WTC11 (cell line): ENCODE results near the gene GPHA2. TPM values are rescaled to one million over a fixed set of nuclear protein-coding genes. Genes with fewer than 3 reads are reported as not detected.

Source experiments
- ATAC-seq: fragments of 200-7000 bp; cut with Tn5 transposase; 2 replicates; pipeline ENCODE4 v1.10.0; 2021; ENCODE audit warnings: mild to moderate bottlenecking, moderate library complexity
- CTCF ChIA-PET: fragments of 300-600 bp; sonication (Branson Sonifier 250); formaldehyde crosslinking; loops from one replicate; lab custom pipeline; 2021; ENCODE audit warnings: antibody characterized with exemption; lab: Charles Lee
- POLR2A ChIA-PET: fragments of 350-600 bp; sonication (Branson Sonifier 250); formaldehyde crosslinking; loops from one replicate; lab custom pipeline; 2021; ENCODE audit warnings: antibody characterized with exemption; lab: Charles Lee
- DNase-seq: peaks from one replicate; pipeline ENCODE4 v3.0.0; 2021; ENCODE audit warnings: low spot score
- H3K27ac Mint-ChIP-seq: 2 replicates; pipeline ENCODE4 v1.8.0; 2021; ENCODE audit warnings: mixed read lengths
- H3K27me3 Mint-ChIP-seq: 2 replicates; pipeline ENCODE4 v1.8.0; 2021; ENCODE audit warnings: low read depth, mild to moderate bottlenecking, moderate library complexity, mixed read lengths
- H3K36me3 Mint-ChIP-seq: 2 replicates; pipeline ENCODE4 v1.8.0; 2021; ENCODE audit warnings: mixed read lengths
- H3K4me1 Mint-ChIP-seq: 2 replicates; pipeline ENCODE4 v1.8.0; 2022; ENCODE audit warnings: mixed read lengths
- H3K4me3 Mint-ChIP-seq: 2 replicates; pipeline ENCODE4 v1.8.0; 2021; ENCODE audit warnings: mild to moderate bottlenecking, moderate library complexity, mixed read lengths
- H3K9me3 Mint-ChIP-seq: 2 replicates; pipeline ENCODE4 v1.8.0; 2021; ENCODE audit warnings: mixed read lengths
- ATF1 ChIP-seq: sonication (generic); formaldehyde crosslinking; IDR thresholded peaks from 2 replicates; pipeline ENCODE4 v1.8.1; 2023; ENCODE audit warnings: mild to moderate bottlenecking, moderate library complexity, missing genetic modification reagents
- CTCF ChIP-seq: fragments of 200-600 bp; IDR thresholded peaks from 2 replicates; pipeline ENCODE4 v1.8.0; 2022; ENCODE audit warnings: antibody characterized with exemption
- E2F1 ChIP-seq: sonication (generic); formaldehyde crosslinking; IDR thresholded peaks from 2 replicates; pipeline ENCODE4 v1.8.0; 2022; ENCODE audit warnings: mild to moderate bottlenecking, missing genetic modification reagents
- E2F4 ChIP-seq: sonication (generic); formaldehyde crosslinking; IDR thresholded peaks from 2 replicates; pipeline ENCODE4 v1.8.1; 2022; ENCODE audit warnings: low read depth, mild to moderate bottlenecking, moderate library complexity, missing genetic modification reagents, borderline replicate concordance
- ETV6 ChIP-seq: sonication (generic); formaldehyde crosslinking; IDR thresholded peaks from 2 replicates; pipeline ENCODE4 v1.8.1; 2022; ENCODE audit warnings: mild to moderate bottlenecking, missing genetic modification reagents
- FOXP1 ChIP-seq: sonication (generic); formaldehyde crosslinking; IDR thresholded peaks from 2 replicates; pipeline ENCODE4 v1.8.0; 2022; ENCODE audit warnings: missing genetic modification reagents, mild to moderate bottlenecking, moderate library complexity, borderline replicate concordance
- HMGA2 ChIP-seq: fragments of 250-450 bp; sonication (Bioruptor Pico); IDR thresholded peaks from 2 replicates; pipeline ENCODE4 v1.4.0; 2021; ENCODE audit warnings: mild to moderate bottlenecking, moderate library complexity
- JAZF1 ChIP-seq: fragments of 250-450 bp; sonication (Bioruptor Pico); IDR thresholded peaks from 2 replicates; pipeline ENCODE4 v1.9.0; 2021; ENCODE audit warnings: moderate library complexity, mild to moderate bottlenecking, inconsistent platforms
- NFYB ChIP-seq: sonication (generic); formaldehyde crosslinking; conservative IDR thresholded peaks from 2 replicates; pipeline ENCODE4 v1.8.0; 2022; ENCODE audit warnings: low read depth, missing genetic modification reagents
- PRDM15 ChIP-seq: sonication (generic); formaldehyde crosslinking; IDR thresholded peaks from 2 replicates; pipeline ENCODE4 v1.8.0; 2022; ENCODE audit warnings: missing genetic modification reagents
- PRRX2 ChIP-seq: fragments of 250-450 bp; sonication (Bioruptor Pico); IDR thresholded peaks from 2 replicates; pipeline ENCODE4 v1.8.0; 2021; ENCODE audit warnings: mild to moderate bottlenecking
- RELA ChIP-seq: sonication (generic); formaldehyde crosslinking; IDR thresholded peaks from 2 replicates; pipeline ENCODE4 v1.8.1; 2022; ENCODE audit warnings: missing genetic modification reagents, mild to moderate bottlenecking, borderline replicate concordance
- SMAD4 ChIP-seq: sonication (generic); formaldehyde crosslinking; IDR thresholded peaks from 2 replicates; pipeline ENCODE4 v1.8.0; 2022; ENCODE audit warnings: mild to moderate bottlenecking, missing genetic modification reagents
- SOX15 ChIP-seq: fragments of 250-450 bp; sonication (Bioruptor Pico); IDR thresholded peaks from 2 replicates; pipeline ENCODE4 v1.9.0; 2021; ENCODE audit warnings: mild to moderate bottlenecking
- SP1 ChIP-seq: sonication (generic); formaldehyde crosslinking; conservative IDR thresholded peaks from 2 replicates; pipeline ENCODE4 v1.8.1; 2022; ENCODE audit warnings: missing genetic modification reagents
- STAT6 ChIP-seq: sonication (generic); formaldehyde crosslinking; conservative IDR thresholded peaks from 2 replicates; pipeline ENCODE4 v1.8.1; 2023; ENCODE audit warnings: mild to moderate bottlenecking, low read depth, missing genetic modification reagents, moderate library complexity
- USF2 ChIP-seq: sonication (generic); formaldehyde crosslinking; IDR thresholded peaks from 2 replicates; pipeline ENCODE4 v1.8.1; 2023; ENCODE audit warnings: mild to moderate bottlenecking, missing genetic modification reagents, moderate library complexity
- ZNF219 ChIP-seq: sonication (generic); formaldehyde crosslinking; IDR thresholded peaks from 2 replicates; pipeline ENCODE4 v1.8.0; 2023; ENCODE audit warnings: missing genetic modification reagents, mild to moderate bottlenecking, borderline replicate concordance
- ZNF232 ChIP-seq: sonication (generic); formaldehyde crosslinking; IDR thresholded peaks from 2 replicates; pipeline ENCODE4 v1.8.0; 2022; ENCODE audit warnings: mild to moderate bottlenecking, missing genetic modification reagents
- ZNF317 ChIP-seq: sonication (generic); formaldehyde crosslinking; IDR thresholded peaks from 2 replicates; pipeline ENCODE4 v1.8.1; 2023; ENCODE audit warnings: low read depth, mild to moderate bottlenecking, moderate library complexity, missing genetic modification reagents, borderline replicate concordance
- total RNA-seq: library from RNA; stranded (reverse); gene quantifications from 3 replicates; pipeline ENCODE4 v1.2.3, GENCODE V29; 2021
- TF ChIP-seq, protein P1 (sequence below): sonication (generic); formaldehyde crosslinking; IDR thresholded peaks from 2 replicates; pipeline ENCODE4 v1.8.1; 2023; ENCODE audit warnings: mild to moderate bottlenecking, missing genetic modification reagents
- TF ChIP-seq, protein P2 (sequence below): sonication (generic); formaldehyde crosslinking; IDR thresholded peaks from 2 replicates; pipeline ENCODE4 v1.8.1; 2022; ENCODE audit warnings: low read depth, missing genetic modification reagents, borderline replicate concordance

The GPHA2 gene
- total RNA-seq, 1 experiment from 2014 or later: 1.6 TPM

DNA sequence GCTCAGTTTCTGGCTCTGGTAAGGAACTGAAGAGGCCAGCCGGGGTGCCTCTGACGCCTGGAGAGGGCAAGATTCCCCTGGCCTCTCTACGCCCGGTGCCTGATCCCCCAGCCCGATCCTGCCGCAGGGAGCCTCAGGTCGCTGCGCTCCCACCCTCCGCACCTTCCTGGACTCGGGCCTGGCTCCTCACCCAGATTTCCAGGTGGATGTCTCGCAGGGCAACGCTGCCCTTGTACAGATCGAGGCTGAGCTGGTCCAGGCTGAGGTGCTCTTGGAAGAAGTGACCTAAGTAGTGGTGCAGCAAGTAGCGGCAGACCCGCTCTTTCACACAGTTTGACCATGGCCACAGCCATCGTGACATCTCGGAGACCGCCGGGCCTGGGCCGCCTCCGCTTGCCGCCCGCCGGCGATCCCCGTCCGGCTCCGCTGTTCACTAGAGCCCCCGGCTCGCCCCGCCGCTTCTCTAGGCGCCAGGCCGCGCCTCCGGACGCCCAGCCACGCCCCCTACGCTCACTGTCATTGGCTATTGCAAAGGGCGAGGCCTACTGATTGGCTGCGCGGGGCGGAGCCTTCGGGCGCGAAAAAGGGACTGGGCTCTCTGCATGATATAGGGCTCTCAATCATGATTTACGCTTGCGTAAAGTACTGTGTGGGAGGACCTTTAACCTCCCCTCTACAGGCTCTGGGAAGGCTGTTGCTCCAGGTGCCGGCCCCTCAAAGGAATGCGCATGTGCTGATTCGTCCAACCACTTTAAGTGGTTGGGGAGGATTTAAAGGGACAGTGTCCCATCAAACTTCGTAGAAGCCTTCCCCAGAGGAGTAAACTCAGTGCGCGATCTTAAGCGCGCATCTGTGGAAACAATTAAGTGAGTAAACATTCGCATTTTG lies 18.7 kb downstream of the GPHA2 start, which contains the start of gene ATG2A:
ATG2A (minus strand) TSS at position 435 of the 888 bp plus-strand sequence; CDS start at position 361, 74 bp downstream.
- no peaks in the 10 kb centered on the region for H3K27me3 Mint-ChIP-seq
- H3K4me3 Mint-ChIP-seq: peak within 1 kb of the TSS; percentile 88
- ATAC-seq (peak; percentile 98), DNase-seq (peak; percentile 99)
- no peaks in the 10 kb centered on the region for H3K9me3 Mint-ChIP-seq
- H3K36me3 Mint-ChIP-seq: no peaks in the 10 kb centered on the region
- ChIA-PET CTCF (interaction anchor here (0.7 to 4.1 kb wide), 6 partner anchors 18 to 86 kb away, joined by 3 to 14 read pairs (median 6); partner anchors contain the start of genes BATF2 and GPHA2), POLR2A (interaction anchor here (0.6 kb wide), 1 partner anchor 58 kb away, joined by 3 read pairs; no protein-coding TSS in a partner anchor)
- H3K27ac Mint-ChIP-seq: peak within 1 kb of the TSS; percentile 98
- H3K4me1 Mint-ChIP-seq: peaks cover 13% of the 10 kb centered on the region
- TF ChIP-seq PRDM15 (CRISPR knock-in tag) (no peak; the same call in 1 of the 2 replicates), E2F4 (CRISPR knock-in tag) (no peak), STAT6 (CRISPR knock-in tag) (no peak), NFYB (CRISPR knock-in tag) (peak; percentile 79), E2F1 (CRISPR knock-in tag) (no peak), SOX15 (no peak), RELA (CRISPR knock-in tag) (no peak), CTCF (no peak), ZNF219 (CRISPR knock-in tag) (no peak), ZNF317 (CRISPR knock-in tag) (no peak), SMAD4 (no peak), ETV6 (CRISPR knock-in tag) (peak; percentile 58; the same call in 1 of the 2 replicates), HMGA2 (no peak), ATF1 (CRISPR knock-in tag) (no peak), FOXP1 (peak; percentile 53; the same call in 1 of the 2 replicates), USF2 (CRISPR knock-in tag) (no peak), JAZF1 (no peak), SP1 (CRISPR knock-in tag) (peak; percentile 95), PRRX2 (no peak), ZNF232 (CRISPR knock-in tag) (no peak)
- TF ChIP-seq, protein P1, sequence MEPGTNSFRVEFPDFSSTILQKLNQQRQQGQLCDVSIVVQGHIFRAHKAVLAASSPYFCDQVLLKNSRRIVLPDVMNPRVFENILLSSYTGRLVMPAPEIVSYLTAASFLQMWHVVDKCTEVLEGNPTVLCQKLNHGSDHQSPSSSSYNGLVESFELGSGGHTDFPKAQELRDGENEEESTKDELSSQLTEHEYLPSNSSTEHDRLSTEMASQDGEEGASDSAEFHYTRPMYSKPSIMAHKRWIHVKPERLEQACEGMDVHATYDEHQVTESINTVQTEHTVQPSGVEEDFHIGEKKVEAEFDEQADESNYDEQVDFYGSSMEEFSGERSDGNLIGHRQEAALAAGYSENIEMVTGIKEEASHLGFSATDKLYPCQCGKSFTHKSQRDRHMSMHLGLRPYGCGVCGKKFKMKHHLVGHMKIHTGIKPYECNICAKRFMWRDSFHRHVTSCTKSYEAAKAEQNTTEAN (CRISPR knock-in tag): 0 out of 2 replicates have a peak, but pooled peaks have one; percentile 37
- TF ChIP-seq, protein P2, sequence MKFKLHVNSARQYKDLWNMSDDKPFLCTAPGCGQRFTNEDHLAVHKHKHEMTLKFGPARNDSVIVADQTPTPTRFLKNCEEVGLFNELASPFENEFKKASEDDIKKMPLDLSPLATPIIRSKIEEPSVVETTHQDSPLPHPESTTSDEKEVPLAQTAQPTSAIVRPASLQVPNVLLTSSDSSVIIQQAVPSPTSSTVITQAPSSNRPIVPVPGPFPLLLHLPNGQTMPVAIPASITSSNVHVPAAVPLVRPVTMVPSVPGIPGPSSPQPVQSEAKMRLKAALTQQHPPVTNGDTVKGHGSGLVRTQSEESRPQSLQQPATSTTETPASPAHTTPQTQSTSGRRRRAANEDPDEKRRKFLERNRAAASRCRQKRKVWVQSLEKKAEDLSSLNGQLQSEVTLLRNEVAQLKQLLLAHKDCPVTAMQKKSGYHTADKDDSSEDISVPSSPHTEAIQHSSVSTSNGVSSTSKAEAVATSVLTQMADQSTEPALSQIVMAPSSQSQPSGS (CRISPR knock-in tag): no peak
